CD4-positive, alpha-beta T cell treated with Interleukin-15 for 1 hour (primary cell): ENCODE results near the gene CLEC4C.
"Not testable (repeated sequence)": the region's sequence is repeated elsewhere in the genome, so short reads cannot be mapped to it uniquely, and the experiment has no call there.

Experiments used
- DNase-seq: peaks from one replicate; pipeline ENCODE4 v3.0.0-alpha.2; 2020

Gene CLEC4C

GRCh38 chr12:7747246-7747645, at the start of gene CLEC4C:
Gene CLEC4C, minus strand, starts transcription at chr12:7747375. Its CDS starts 27 bp downstream, at chr12:7747348.
- DNase-seq: no peak

DNA sequence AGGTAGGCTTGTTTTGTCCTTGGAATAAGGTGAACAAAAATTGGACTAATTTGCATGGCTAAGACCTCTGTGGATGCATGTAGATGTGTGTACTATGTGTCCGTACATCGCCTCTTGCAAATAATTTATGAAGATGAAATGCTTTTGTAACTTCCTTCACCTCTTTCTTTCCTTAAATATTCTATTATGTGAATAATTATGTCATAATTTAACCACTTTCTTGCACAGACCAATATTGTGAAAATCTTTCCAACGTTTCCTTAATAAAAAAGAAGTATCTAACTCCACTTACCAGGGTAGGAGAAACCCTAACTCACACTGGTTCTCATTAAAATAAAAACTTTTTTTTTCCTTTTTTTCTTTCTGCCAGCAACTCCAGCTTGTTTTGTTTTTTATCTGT, 46.0 kb upstream of the CLEC4C start:
- no peak for DNase-seq

GRCh38 chr12:7788884-7789528, 41.8 kb upstream of the CLEC4C start, which contains the start of gene NANOG:
Gene NANOG, plus strand, starts transcription at chr12:7789402. Its CDS starts 213 bp downstream, at chr12:7789615.
- DNase-seq: not testable (repeated sequence)

DNA sequence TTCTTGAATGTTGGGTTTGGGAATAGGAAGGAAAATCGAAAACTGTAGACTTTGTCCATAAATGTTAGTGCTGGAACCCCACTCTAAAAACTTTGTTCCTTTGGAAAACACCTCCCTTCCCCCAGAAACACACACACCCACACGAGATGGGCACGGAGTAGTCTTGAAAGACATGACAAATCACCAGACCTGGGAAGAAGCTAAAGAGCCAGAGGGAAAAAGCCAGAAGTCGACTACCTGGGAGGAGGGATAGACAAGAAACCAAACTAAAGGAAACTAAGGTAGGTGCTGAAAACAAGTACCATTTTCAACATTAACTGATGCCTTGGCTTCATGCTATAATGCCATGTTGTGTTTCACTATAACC, 41.1 kb upstream of the CLEC4C start:
- no peak for DNase-seq

- no peak for DNase-seq
These were observed 40.6 kb upstream of the CLEC4C start for GRCh38 chr12:7787574-7788293.

- no peak for DNase-seq
These were observed 37.5 kb upstream of the CLEC4C start for GRCh38 chr12:7784701-7785100.

DNA sequence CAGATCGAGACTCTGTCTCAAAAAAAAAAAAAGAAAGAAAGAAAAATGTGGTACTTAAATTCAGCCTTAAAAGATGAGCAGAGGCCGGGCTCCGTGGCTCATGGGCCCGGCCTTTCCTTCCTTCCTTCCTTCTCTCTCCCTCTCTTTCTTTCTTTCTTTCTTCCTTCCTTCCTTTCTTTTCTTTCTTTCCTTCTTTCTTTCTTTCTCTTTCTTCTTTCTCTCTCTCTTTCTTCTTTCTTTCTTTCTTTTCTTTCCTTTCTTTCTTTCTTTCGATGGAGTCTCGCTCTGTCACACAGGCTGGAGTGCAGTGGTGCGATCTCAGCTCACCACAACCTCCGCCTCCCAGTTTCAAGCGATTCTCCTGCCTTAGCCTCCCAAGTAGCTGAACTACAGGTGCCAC, 36.3 kb upstream of the CLEC4C start:
- not testable (repeated sequence) for DNase-seq

- DNase-seq: no peak
These were observed 34.9 kb upstream of the CLEC4C start for GRCh38 chr12:7782055-7782454.

GRCh38 chr12:7781274-7781673, 34.1 kb upstream of the CLEC4C start:
- DNase-seq: no peak

DNA sequence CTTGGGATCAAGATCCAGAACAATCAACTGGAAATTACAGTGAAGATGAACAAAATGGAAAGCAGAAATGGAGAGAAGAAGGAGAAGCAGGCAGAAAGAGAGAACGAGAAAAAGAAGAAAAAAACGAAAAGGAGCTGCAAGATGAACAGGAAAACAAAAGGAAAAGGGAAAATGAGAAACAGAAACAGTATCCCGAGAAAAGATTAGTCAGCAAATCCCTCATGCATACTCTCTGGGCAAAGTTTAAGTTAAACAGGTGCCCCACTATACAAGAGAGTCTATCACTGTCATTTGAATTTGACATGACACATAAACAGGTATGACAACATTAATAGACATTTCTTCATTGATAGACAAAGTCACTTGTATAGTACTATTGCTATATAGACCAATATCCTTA, 22.8 kb upstream of the CLEC4C start:
- no peak for DNase-seq

DNA sequence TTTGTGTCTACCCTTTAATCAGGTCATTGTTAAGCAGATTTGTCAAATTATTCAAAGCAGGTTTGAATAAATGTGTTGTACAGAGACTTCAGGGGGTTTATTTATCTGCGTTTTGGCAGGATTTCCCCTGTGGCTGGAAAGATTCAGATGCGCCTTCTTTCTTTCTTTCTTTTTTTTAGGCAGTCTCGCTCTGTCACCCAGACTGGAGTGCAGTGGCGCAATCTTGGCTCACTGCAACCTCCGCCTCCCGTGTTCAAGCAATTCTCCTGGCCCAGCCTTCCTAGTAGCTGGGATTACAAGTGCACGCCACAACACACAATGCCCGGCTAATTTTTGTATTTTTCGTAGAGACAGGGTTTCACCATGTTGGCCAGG, 11.6 kb upstream of the CLEC4C start:
- no peak for DNase-seq

DNA sequence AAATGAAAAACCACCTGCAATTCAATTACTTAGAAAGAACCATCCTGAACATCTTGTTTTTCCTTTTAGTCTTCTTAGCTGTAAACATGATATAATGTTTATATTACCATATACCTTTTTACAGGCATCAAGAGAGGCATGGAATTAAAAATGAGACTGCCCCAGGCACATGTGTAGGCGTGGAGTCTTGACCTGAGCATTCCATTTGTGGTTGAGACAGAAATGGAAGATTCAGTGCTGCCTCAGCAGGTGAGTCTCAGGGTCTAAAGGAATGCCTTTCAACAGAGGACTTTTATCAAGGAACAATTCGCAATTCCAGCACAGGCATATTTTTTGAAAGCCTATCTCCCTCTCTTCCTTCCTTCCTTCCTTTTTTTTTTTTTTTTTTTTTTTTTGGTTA, 9.8 kb upstream of the CLEC4C start:
- no peak for DNase-seq

DNA sequence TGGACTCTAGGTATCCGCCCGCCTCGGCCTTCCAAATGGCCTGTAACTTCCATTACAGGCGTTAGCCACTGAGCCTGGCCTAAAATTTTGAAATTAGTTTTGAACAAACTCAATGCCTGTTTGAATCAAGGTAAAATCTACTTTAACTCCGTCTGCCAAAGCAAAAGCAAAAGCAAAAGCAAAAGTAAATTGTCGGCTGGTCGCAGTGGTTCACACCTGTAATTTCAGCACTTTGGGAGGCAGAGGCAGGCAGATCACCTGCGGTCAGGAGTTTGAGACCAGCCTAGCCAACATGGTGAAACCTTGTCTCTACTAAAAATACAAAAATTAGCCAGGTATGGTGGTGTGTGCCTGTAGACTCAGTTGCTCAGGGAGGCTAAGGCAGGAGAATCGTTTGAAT, 8.5 kb upstream of the CLEC4C start:
- not testable (repeated sequence) for DNase-seq

DNA sequence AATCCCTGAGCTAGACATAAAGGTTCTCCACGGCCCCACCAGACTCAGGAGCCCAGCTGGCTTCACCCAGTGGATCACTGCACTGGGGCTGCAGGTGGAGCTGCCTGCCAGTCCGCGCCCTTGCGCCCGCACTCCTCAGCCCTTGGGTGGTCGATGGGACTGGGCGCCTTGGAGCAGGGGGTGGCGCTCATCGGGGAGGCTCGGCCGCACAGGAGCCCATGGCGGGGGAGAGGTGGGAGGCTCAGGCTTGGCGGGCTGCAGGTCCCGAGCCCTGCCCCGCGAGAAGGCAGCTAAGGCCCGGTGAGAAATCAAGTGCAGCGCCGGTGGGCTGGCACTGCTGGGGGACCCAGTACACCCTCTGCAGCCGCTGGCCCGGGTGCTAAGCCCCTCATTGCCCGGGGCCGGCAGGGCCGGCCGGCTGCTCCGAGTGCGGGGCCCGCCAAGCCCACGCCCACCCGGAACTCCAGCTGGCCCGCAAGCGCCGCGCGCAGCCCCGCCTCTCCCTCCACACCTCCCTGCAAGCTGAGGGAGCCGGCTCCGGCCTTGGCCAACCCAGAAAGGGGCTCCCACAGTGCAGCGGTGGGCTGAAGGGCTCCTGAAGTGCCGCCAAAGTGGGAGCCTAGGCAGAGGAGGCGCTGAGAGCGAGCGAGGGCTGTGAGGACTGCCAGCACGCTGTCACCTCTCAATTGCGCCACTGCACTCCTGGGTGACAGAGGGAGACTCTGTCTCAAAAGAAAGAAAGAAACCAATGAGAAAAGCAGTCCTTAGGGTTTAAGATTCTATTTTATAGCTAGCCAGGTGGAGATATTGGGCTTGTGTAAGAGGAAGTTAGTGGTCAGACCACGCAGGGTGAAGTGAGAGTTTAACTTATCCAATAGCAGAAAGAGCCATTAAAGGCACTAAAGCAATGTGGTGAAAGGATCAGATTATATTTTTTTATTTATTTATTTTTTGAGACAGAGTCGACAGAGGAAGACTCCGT, 5.1 kb upstream of the CLEC4C start:
- DNase-seq: not testable (repeated sequence)

GRCh38 chr12:7751394-7751793, 4.2 kb upstream of the CLEC4C start:
- DNase-seq: no peak

DNA sequence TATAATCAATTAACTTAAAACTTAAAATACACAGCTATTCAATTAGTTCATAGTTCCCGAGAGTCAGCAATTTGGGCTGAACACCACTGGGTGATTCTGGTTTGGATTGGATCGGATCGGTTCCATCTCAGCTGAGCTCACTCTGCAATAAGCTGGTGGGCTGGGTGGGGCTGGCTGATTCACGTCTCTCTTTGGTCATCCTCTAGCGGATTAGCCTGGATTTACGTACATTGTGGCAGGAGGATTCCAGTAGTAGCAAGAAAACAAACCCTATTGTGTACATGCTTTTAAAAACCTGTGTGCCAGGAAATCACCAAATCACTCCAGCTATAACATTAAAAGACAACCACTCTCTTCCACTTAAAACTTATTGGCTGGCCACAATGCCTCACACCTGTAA, 3.2 kb upstream of the CLEC4C start:
- no peak for DNase-seq

GRCh38 chr12:7749442-7749841, 2.3 kb upstream of the CLEC4C start:
- no peak for DNase-seq

DNA sequence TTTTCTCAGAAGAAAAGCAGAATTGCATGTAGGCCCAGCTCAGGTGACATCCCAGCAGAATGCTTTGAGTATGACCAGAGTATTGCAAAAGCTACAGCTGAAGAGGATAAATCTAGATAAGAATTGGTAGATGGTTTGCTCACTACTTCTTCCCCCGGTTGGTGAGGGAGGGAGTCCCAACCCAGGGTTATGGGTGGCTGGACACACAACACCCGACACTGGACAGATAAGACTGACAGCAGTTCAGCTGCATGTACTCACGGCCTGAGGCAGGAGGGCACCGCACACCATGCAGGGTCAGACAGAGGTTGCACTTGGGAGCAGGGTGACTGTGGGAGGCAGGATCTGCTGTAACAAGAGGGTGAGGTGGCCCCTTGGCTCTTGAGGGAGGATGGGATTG, 1.7 kb upstream of the CLEC4C start:
- DNase-seq: no peak

GRCh38 chr12:7732993-7733392, 14.2 kb downstream of the CLEC4C start:
- DNase-seq: no peak

DNA sequence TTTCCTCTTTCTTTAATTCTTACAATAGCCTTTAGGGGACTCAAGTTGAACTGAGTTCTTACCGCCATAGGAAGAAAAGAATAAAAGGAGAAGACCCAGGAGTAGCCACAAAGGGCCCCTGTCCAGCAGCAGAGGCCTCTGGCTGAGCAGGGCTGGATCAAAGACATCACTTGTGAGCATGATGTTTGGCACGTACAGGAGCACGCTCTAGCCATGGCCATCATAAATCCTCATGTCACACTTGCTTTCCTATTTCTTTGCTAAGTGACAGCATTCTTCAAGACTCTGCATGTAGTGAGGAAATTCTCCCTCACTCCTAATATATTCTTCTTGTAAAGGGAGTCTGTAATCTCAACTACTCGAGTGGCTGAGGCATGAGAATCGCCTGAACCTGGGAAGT, 15.7 kb downstream of the CLEC4C start:
- no peak for DNase-seq

- DNase-seq: not testable (repeated sequence)
These were observed 16.2 kb downstream of the CLEC4C start for GRCh38 chr12:7730984-7731383.

DNA sequence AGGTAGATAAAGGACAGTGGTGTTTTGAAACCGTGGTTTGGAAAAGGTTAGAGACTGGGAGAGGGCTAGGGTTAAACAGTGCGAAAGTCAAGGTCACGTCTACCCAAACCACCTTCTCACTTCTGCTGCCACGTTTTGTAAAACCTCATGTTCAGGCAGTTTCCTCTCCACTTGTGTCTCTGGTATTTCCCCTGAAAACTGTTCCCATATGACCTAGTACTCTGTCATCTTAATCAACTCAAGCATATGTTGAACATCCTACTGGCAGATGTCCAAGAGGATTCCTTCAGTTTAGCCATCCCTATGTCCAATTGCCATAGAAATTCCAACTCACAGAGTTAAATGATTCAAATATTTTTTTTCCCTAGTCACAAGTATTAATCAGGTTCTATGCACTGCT, 17.4 kb downstream of the CLEC4C start:
- DNase-seq: no peak

GRCh38 chr12:7723926-7724325, 23.2 kb downstream of the CLEC4C start:
- no peak for DNase-seq
